GM12874 (cell line): ENCODE measurements around the gene SHC1.

Experiments
- TF ChIP-seq, protein P1 (sequence below): IDR thresholded peaks from 2 replicates; pipeline ENCODE4 v1.5.1; 2011; ENCODE audit warnings: low read depth, mild to moderate bottlenecking, control low read depth, low read length, moderate library complexity; ENCODE audit not compliant: insufficient read depth

Gene SHC1

DNA sequence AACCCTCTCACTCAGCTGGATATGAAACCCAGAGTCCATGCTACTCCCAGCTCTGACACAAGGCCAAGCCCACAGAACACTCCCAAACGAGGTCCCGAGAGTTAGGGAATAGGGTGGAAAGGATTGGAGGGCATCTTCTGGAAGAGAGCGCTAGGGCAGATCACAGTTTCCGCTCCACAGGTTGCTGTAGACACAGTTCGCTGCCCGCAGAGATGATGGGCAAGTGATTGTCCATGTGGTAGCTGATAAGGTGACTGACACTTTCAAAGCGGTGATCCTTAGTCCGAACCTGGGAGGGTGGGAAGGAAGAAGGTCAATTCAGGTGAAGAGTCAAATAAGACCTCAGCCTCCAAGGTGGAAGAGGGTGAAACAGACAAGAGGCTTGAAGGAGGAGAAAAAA lies 6.9 kb downstream of the SHC1 start:
- TF ChIP-seq, protein P1, sequence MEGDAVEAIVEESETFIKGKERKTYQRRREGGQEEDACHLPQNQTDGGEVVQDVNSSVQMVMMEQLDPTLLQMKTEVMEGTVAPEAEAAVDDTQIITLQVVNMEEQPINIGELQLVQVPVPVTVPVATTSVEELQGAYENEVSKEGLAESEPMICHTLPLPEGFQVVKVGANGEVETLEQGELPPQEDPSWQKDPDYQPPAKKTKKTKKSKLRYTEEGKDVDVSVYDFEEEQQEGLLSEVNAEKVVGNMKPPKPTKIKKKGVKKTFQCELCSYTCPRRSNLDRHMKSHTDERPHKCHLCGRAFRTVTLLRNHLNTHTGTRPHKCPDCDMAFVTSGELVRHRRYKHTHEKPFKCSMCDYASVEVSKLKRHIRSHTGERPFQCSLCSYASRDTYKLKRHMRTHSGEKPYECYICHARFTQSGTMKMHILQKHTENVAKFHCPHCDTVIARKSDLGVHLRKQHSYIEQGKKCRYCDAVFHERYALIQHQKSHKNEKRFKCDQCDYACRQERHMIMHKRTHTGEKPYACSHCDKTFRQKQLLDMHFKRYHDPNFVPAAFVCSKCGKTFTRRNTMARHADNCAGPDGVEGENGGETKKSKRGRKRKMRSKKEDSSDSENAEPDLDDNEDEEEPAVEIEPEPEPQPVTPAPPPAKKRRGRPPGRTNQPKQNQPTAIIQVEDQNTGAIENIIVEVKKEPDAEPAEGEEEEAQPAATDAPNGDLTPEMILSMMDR, result no peak

DNA sequence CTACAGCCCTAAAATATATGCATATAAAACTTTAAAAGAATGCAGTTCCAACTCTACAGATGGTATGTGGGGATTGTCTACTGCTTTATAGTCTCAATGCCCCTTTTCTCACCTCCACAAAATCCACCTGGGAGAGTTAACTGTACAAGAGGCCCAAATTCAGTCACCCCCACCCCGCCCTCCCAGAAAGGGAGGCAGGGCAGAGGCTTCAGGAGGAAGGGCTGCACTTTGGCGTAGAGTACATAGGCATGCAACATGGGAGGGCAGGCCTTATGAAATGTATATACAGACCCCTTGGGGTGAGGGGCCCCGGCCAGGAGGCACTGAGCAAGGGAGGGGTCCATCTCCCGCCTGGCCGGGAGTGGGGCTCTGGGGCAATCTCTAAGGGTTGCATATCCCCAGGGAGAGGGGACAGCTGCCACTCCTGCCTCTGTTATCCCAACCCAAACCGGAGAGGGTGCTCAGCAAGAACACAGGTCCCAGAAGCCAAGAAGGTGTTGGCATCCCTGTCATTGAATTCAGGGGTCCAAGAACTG lies 7.7 kb downstream of the SHC1 start:
- TF ChIP-seq, protein P1, result no peak

DNA sequence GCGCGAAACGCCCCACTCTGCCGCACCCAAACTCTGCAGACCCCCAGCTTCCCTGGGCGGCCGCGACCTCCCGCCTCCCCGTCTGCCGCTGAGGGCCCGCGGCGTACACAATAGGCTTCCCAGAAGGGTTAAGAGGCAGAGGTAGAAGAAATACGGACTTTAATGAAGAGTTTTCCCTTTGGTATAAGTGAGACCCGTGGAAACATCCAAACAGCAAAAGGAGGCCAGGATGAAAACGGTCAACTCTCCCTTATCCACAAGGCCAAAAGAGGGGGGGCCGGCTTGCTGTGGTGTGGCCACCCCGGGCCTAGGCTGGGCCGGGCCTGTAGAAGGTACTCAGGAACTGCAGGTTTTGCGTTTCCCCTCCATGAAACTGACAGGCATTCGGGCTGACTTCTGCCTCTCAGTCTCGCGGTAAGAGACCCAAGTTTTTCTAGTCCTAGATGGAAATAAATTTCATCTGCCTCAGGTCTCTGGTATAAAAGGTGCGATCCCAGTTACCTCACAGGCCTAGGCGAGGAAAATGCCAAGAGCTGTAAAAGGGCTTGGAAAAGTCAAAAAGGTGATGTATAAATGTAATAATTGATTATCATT lies 8.3 kb downstream of the SHC1 start:
- TF ChIP-seq, protein P1, result no peak

DNA sequence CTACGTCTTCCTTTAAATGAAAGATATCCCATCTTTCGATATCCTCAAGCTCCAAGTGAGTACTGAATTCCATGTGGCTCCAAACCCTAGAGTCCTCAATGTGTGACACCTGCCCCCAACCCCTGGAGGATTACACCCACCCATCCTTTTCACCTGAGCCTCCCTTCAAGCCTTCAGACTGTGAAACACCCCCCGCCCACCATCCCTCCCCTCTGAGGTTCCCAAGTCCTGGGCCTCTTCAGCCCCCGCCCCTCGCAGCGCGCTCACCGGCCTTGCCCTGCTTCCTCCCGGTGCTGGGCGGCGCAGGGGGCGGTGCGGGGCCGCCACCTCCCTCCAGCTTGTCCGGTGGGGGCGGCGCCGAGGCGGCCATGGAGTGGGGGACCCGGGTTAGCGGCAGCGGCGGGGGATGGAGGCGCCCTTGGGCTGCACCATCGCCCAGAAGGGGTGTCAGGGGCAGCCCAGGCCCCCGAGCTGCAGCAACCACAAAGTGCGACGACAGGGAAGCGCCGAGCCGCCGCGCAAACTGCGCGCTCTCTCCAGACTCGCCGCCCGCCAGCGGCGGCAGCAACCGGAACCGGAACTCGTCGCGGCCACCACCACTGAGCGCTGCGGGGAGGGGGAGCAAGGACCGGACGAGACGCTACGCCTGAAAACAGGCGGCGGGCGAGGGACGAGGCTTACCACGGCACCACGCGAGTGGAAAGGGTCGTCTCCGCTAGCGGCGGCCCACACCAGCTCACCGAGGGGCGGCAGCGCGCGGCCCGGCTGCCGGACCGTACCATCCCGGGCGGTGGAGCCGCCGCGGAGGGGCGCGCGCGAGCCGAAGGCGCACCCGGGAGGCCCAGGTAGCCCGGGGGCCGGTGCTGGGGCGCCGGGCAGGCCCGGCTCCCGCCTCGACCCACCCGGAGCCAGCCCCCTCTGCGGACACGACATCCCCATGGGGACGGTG lies 9.1 kb downstream of the SHC1 start, which contains the start of gene PYGO2:
PYGO2 (minus strand) TSS at position 576 of the 949 bp plus-strand sequence; CDS start at position 370, 206 bp downstream.
- TF ChIP-seq, protein P1, result peak; percentile 70

DNA sequence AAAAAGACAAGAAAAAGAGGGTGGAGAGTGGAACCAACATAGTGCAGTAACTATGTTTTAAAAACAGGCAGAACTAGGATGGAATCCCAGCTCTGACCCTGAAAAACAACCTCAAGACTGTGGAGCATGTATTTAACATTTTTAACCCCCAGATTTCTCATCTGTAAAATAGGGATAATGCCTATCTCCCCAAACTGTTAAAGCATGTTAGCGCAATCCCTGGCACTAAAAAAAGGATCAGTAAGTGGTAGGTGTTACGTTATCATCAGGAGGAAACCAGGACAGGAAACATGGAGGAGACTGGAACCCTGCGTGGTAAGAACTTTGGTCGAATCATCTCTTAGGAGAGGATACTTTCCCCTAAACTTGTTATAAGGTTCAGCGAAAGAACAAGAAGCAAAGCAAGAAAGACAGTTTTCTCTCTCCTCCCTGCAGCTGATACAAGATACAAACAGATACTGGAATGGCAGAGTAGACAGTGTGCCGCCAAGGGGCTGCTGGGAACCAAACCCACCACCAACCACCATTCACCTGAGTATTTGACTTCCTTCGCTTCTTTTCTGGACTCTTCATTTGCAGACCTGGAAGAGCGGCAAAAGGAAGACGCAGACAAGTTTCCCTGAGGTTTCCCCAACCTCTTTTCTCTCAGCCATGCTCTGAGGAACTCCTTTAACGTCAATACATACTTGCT lies 10.0 kb downstream of the SHC1 start:
- TF ChIP-seq, protein P1, result no peak

DNA sequence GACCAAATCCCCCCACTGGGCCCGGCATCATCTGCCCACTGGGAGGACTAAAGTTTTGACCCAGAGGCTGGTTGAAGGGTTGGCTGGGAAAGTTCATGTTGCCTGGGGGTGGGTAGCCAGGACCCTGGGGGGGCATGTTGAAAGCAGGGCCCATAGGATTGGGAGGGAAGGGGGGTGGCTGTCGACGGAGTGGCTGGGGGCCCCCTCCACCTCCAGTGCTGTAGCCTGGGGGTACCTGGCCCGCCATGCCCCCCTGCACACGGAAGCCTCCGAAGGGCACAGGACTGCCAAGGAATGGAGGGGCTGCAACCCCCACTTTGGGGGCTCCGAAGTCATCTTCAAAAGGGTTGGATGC lies 11.1 kb downstream of the SHC1 start:
- TF ChIP-seq, protein P1, result no peak
